HG03064 (cell line): ENCODE data around the gene UTRN.

ENCODE experiments used
- ATAC-seq: cut with Tn5 transposase; IDR thresholded peaks from one replicate; pipeline ENCODE4 v1.9.1; 2021; ENCODE audit warnings: low read depth; ENCODE audit not compliant: unreplicated experiment

Gene UTRN

GRCh38 chr6:144307880-144308279, 22.7 kb downstream of the UTRN start:
- ATAC-seq: no peak

GRCh38 chr6:144310765-144311164, 25.6 kb downstream of the UTRN start:
- ATAC-seq: no peak

- ATAC-seq: no peak
Measured at GRCh38 chr6:144311361-144311760, 26.2 kb downstream of the UTRN start.

GRCh38 chr6:144314003-144314485, 28.9 kb downstream of the UTRN start:
- no peak for ATAC-seq

GRCh38 chr6:144314562-144314961, 29.4 kb downstream of the UTRN start:
- no peak for ATAC-seq

GRCh38 chr6:144315226-144315980, 30.3 kb downstream of the UTRN start:
- ATAC-seq: no peak

GRCh38 chr6:144315981-144316861, 31.1 kb downstream of the UTRN start:
- ATAC-seq: peak; percentile 41

- ATAC-seq: peak; percentile 12
Measured at GRCh38 chr6:144316862-144317195, 31.7 kb downstream of the UTRN start.

GRCh38 chr6:144317736-144318135, 32.6 kb downstream of the UTRN start:
- ATAC-seq: no peak

- ATAC-seq: no peak
Measured at GRCh38 chr6:144319211-144319610, 34.1 kb downstream of the UTRN start.

GRCh38 chr6:144320741-144321140, 35.6 kb downstream of the UTRN start:
- ATAC-seq: no peak

- no peak for ATAC-seq
Measured at GRCh38 chr6:144321839-144322591, 36.9 kb downstream of the UTRN start.

GRCh38 chr6:144325232-144325631, 40.1 kb downstream of the UTRN start:
- ATAC-seq: no peak

- no peak for ATAC-seq
Measured at GRCh38 chr6:144326393-144326792, 41.3 kb downstream of the UTRN start.

- no peak for ATAC-seq
Measured at GRCh38 chr6:144327081-144327480, 41.9 kb downstream of the UTRN start.

- no peak for ATAC-seq
Measured at GRCh38 chr6:144330017-144330987, 45.2 kb downstream of the UTRN start.

- no peak for ATAC-seq
Measured at GRCh38 chr6:144331491-144331969, 46.4 kb downstream of the UTRN start.

GRCh38 chr6:144332177-144332576, 47.0 kb downstream of the UTRN start:
- ATAC-seq: no peak

GRCh38 chr6:144334150-144334708, 49.1 kb downstream of the UTRN start:
- ATAC-seq: peak; percentile 58
